ENCODE measurements around the gene ERICH6B.

Gene ERICH6B

GRCh38 chr13:45602183-45603170 lies 13.1 kb downstream of the ERICH6B start:
- FAIRE-seq (no peak), DNase-seq (ENCODE audit: low spot score) (no peak)

GRCh38 chr13:45601680-45602079 lies 13.9 kb downstream of the ERICH6B start:
- FAIRE-seq (no peak), DNase-seq (ENCODE audit: low spot score) (no peak)

GRCh38 chr13:45598597-45598996 lies 16.9 kb downstream of the ERICH6B start:
- DNase-seq (ENCODE audit: low spot score) (no peak), FAIRE-seq (no peak)

GRCh38 chr13:45596800-45597475 lies 18.6 kb downstream of the ERICH6B start:
- DNase-seq (ENCODE audit: low spot score) = no peak
- FAIRE-seq = no peak

GRCh38 chr13:45595965-45596364 lies 19.6 kb downstream of the ERICH6B start:
- FAIRE-seq (no peak), DNase-seq (ENCODE audit: low spot score) (no peak)

GRCh38 chr13:45594764-45595163 lies 20.8 kb downstream of the ERICH6B start:
- no peak for DNase-seq (ENCODE audit: low spot score)

GRCh38 chr13:45594227-45594626 lies 21.3 kb downstream of the ERICH6B start:
- DNase-seq (ENCODE audit: low spot score) (no peak), FAIRE-seq (no peak)

More at GRCh38 chr13:45594764-45595163, 20.8 kb downstream of the ERICH6B start:
- FAIRE-seq = no peak

- FAIRE-seq (no peak), DNase-seq (ENCODE audit: low spot score) (no peak)
Observed at GRCh38 chr13:45592758-45593157, 22.8 kb downstream of the ERICH6B start.

GRCh38 chr13:45590066-45590465 lies 25.5 kb downstream of the ERICH6B start:
- no peak for DNase-seq (ENCODE audit: low spot score)
- no peak for FAIRE-seq

- DNase-seq (ENCODE audit: low spot score) (no peak), FAIRE-seq (no peak)
Observed at GRCh38 chr13:45587897-45588296, 27.6 kb downstream of the ERICH6B start.

- FAIRE-seq = no peak
- DNase-seq (ENCODE audit: low spot score) = no peak
Observed at GRCh38 chr13:45584816-45585215, 30.7 kb downstream of the ERICH6B start.

- DNase-seq (ENCODE audit: low spot score) (no peak), FAIRE-seq (no peak)
Observed at GRCh38 chr13:45582408-45583076, 33.0 kb downstream of the ERICH6B start.

GRCh38 chr13:45576466-45576865 lies 39.1 kb downstream of the ERICH6B start:
- FAIRE-seq (no peak), DNase-seq (ENCODE audit: low spot score) (no peak)

- no peak for DNase-seq (ENCODE audit: low spot score)
- no peak for FAIRE-seq
Observed at GRCh38 chr13:45575830-45576180, 39.7 kb downstream of the ERICH6B start.

GRCh38 chr13:45575146-45575829 lies 40.3 kb downstream of the ERICH6B start:
- no peak for FAIRE-seq
- DNase-seq (ENCODE audit: low spot score) = no peak

- FAIRE-seq = no peak
- no peak for DNase-seq (ENCODE audit: low spot score)
Observed at GRCh38 chr13:45565331-45565730, 50.2 kb downstream of the ERICH6B start.

- FAIRE-seq (no peak), DNase-seq (ENCODE audit: low spot score) (no peak)
Observed at GRCh38 chr13:45564133-45564776, 51.3 kb downstream of the ERICH6B start.

- FAIRE-seq = no peak
- DNase-seq (ENCODE audit: low spot score) = no peak
Observed at GRCh38 chr13:45554604-45555109, 60.9 kb downstream of the ERICH6B start.

GRCh38 chr13:45548281-45548680 lies 67.3 kb downstream of the ERICH6B start:
- FAIRE-seq = no peak
- no peak for DNase-seq (ENCODE audit: low spot score)

GRCh38 chr13:45546410-45546765 lies 69.2 kb downstream of the ERICH6B start:
- FAIRE-seq (no peak), DNase-seq (ENCODE audit: low spot score) (no peak)

Measured in RCC 7860 (cell line).